Testis (tissue), 2 donors: ENCODE measurements around the gene SORL1-AS1.

Experiments
- CTCF ChIP-seq, 3 experiments: fragments of 450-650 bp in 2 of 3; fragments of 200-600 bp in 1 of 3; sonication (generic) in 1 of 3; IDR thresholded peaks; one replicate each; pipeline ENCODE4 v1.5.1; 2016 to 2019; ENCODE audit warnings: antibody characterized with exemption in 3 of 3, mild to moderate bottlenecking in 2 of 3, moderate library complexity in 1 of 3
- POLR2A ChIP-seq: fragments of 450-650 bp; IDR thresholded peaks from one replicate; pipeline ENCODE4 v1.6.1; 2017; ENCODE audit warnings: antibody characterized with exemption, mild to moderate bottlenecking, moderate library complexity

- no peak for TF ChIP-seq POLR2A
- TF ChIP-seq CTCF (IDR thresholded peaks at IDR 0.05), result no peak
These were observed 58.9 kb downstream of the SORL1-AS1 start for GRCh38 chr11:121393855-121394254.
